OCI-LY1 (cell line): ENCODE data around the gene SLC30A5.

Source experiments
- H2AFZ ChIP-seq: fragments of 200-600 bp; sonication (generic), shearing (Covaris generic); 2 replicates; pipeline ENCODE4 v1.6.0; 2014; ENCODE audit warnings: antibody characterized with exemption, mild to moderate bottlenecking, low read length
- H3F3A ChIP-seq: fragments of 200-600 bp; sonication (generic), shearing (Covaris generic); 2 replicates; pipeline ENCODE4 v1.6.0; 2014; ENCODE audit warnings: mild to moderate bottlenecking, antibody characterized with exemption, low read length, moderate library complexity; ENCODE audit not compliant: insufficient read depth
- H3K27ac ChIP-seq: fragments of 200-600 bp; sonication (generic); 2 replicates; pipeline ENCODE4 v1.5.1; 2014; ENCODE audit warnings: low read length, mixed run types, mild to moderate bottlenecking, low read depth; ENCODE audit not compliant: poor library complexity, severe bottlenecking
- H3K27me3 ChIP-seq: fragments of 200-600 bp; sonication (generic); 2 replicates; pipeline ENCODE4 v1.6.0; 2014; ENCODE audit warnings: antibody characterized with exemption, mild to moderate bottlenecking, low read length, moderate library complexity; ENCODE audit not compliant: insufficient read depth
- H3K36me3 ChIP-seq: fragments of 200-600 bp; sonication (generic); 2 replicates; pipeline ENCODE4 v1.6.1; 2014; ENCODE audit warnings: mild to moderate bottlenecking, antibody characterized with exemption, low read length, moderate library complexity, mixed read lengths; ENCODE audit not compliant: insufficient read depth
- H3K4me1 ChIP-seq: fragments of 200-600 bp; sonication (generic); 2 replicates; pipeline ENCODE4 v1.5.1; 2014; ENCODE audit warnings: mild to moderate bottlenecking, low read length, moderate library complexity; ENCODE audit not compliant: insufficient read depth, severe bottlenecking
- H3K4me2 ChIP-seq: fragments of 200-600 bp; sonication (generic), shearing (Covaris generic); 2 replicates; pipeline ENCODE4 v1.6.1; 2014; ENCODE audit warnings: low read length
- H3K4me3 ChIP-seq: fragments of 200-600 bp; sonication (generic); 2 replicates; pipeline ENCODE4 v1.5.1; 2014; ENCODE audit warnings: low read length, low read depth, mild to moderate bottlenecking, mixed read lengths; ENCODE audit not compliant: poor library complexity, severe bottlenecking
- H3K79me2 ChIP-seq: fragments of 200-600 bp; shearing (Covaris generic); 2 replicates; pipeline ENCODE4 v1.6.1; 2016; ENCODE audit warnings: mixed run types, low read length, mixed read lengths; ENCODE audit not compliant: insufficient read depth
- H3K9ac ChIP-seq: fragments of 200-600 bp; sonication (generic), shearing (Covaris generic); 2 replicates; pipeline ENCODE4 v1.6.1; 2014; ENCODE audit warnings: mild to moderate bottlenecking, low read length, mixed read lengths
- H3K9me2 ChIP-seq: fragments of 200-600 bp; sonication (generic), shearing (Covaris generic); 2 replicates; pipeline ENCODE4 v1.6.1; 2014; ENCODE audit warnings: low read depth, mild to moderate bottlenecking, low read length, mixed read lengths
- H3K9me3 ChIP-seq: fragments of 200-600 bp; shearing (Covaris generic); 2 replicates; pipeline ENCODE4 v1.6.1; 2014; ENCODE audit warnings: low read length, mixed read lengths
- H4K20me1 ChIP-seq: fragments of 200-600 bp; sonication (generic), shearing (Covaris generic); 2 replicates; pipeline ENCODE4 v1.6.0; 2016; ENCODE audit warnings: mild to moderate bottlenecking, low read length; ENCODE audit not compliant: insufficient read depth
- CTCF ChIP-seq: fragments of 200-600 bp; sonication (generic), shearing (Covaris generic); IDR thresholded peaks from 2 replicates; pipeline ENCODE4 v1.5.1; 2017; ENCODE audit warnings: mild to moderate bottlenecking, antibody characterized with exemption, low read length, moderate library complexity, mixed read lengths
- EZH2 ChIP-seq: fragments of 200-600 bp; sonication (generic), shearing (Covaris generic); IDR thresholded peaks from 2 replicates; pipeline ENCODE4 v1.8.0; 2017; ENCODE audit warnings: borderline replicate concordance, mixed run types, mild to moderate bottlenecking, antibody characterized with exemption, low read length, moderate library complexity, mixed read lengths

The SLC30A5 gene

GRCh38 chr5:69130241-69130640 is 36.4 kb downstream of the SLC30A5 start:
- H3K4me3 ChIP-seq: no peak overlapping the region
- TF ChIP-seq CTCF: no peak
- no peak for TF ChIP-seq EZH2
- H2AFZ ChIP-seq: no peak overlapping the region
- no peaks in the 10 kb centered on the region for H3K9me2 ChIP-seq
- H3K27ac ChIP-seq: no peak overlapping the region
- H4K20me1 ChIP-seq: no peaks in the 10 kb centered on the region
- peaks cover 4% of the 10 kb centered on the region for H3K4me1 ChIP-seq
- no peak overlapping the region for H3K4me2 ChIP-seq
- H3K27me3 ChIP-seq: no peaks in the 10 kb centered on the region
- no peak overlapping the region for H3K9ac ChIP-seq
- no peaks in the 10 kb centered on the region for H3K79me2 ChIP-seq
- H3F3A ChIP-seq: peaks cover 5% of the 10 kb centered on the region; the same call in 1 of the 2 replicates
- H3K36me3 ChIP-seq: peaks cover 40% of the 10 kb centered on the region
- H3K9me3 ChIP-seq: no peaks in the 10 kb centered on the region

GRCh38 chr5:69131304-69131703 is 37.5 kb downstream of the SLC30A5 start:
- no peak overlapping the region for H3K4me3 ChIP-seq
- H3K27ac ChIP-seq: no peak overlapping the region
- H3K36me3 ChIP-seq: peaks cover 33% of the 10 kb centered on the region
- no peaks in the 10 kb centered on the region for H3K79me2 ChIP-seq
- peaks cover 15% of the 10 kb centered on the region for H3K4me1 ChIP-seq
- H3K9me3 ChIP-seq: no peaks in the 10 kb centered on the region
- TF ChIP-seq CTCF (no peak), EZH2 (no peak)
- H2AFZ ChIP-seq: no peak overlapping the region
- H3F3A ChIP-seq: peaks cover 5% of the 10 kb centered on the region; the same call in 1 of the 2 replicates
- no peaks in the 10 kb centered on the region for H4K20me1 ChIP-seq
- H3K9me2 ChIP-seq: no peaks in the 10 kb centered on the region
- H3K4me2 ChIP-seq: no peak overlapping the region
- H3K9ac ChIP-seq: no peak overlapping the region
- no peaks in the 10 kb centered on the region for H3K27me3 ChIP-seq

- Histone ChIP-seq H3K27me3 (no peaks in the 10 kb centered on the region), H3K79me2 (no peaks in the 10 kb centered on the region), H3K27ac (no peak overlapping the region), H3K9ac (no peak overlapping the region), H2AFZ (no peak overlapping the region), H3K4me2 (no peak overlapping the region), H3K4me3 (no peak overlapping the region), H3F3A (peaks cover 5% of the 10 kb centered on the region; the same call in 1 of the 2 replicates), H3K36me3 (peaks cover 14% of the 10 kb centered on the region; the same call in 1 of the 2 replicates), H3K9me2 (no peaks in the 10 kb centered on the region), H3K9me3 (no peaks in the 10 kb centered on the region), H4K20me1 (no peaks in the 10 kb centered on the region), H3K4me1 (peaks cover 21% of the 10 kb centered on the region)
- no peak for TF ChIP-seq CTCF
- TF ChIP-seq EZH2: no peak
These were observed 40.3 kb downstream of the SLC30A5 start for GRCh38 chr5:69134126-69134525.
